Measurements from ENCODE around the gene FAM184A. TPM values are rescaled to one million over a fixed set of nuclear protein-coding genes. Genes with fewer than 3 reads are reported as not detected.
"Not testable (repeated sequence)": the region's sequence is repeated elsewhere in the genome, so short reads cannot be mapped to it uniquely, and the experiment has no call there.

Gene FAM184A
- total RNA-seq, 4 donors from 2014 or later, result 0.20 to 13.1 (median 2.9) TPM

GRCh38 chr6:119125576-119125975 is 47.1 kb upstream of the FAM184A start:
- TF ChIP-seq POLR2AphosphoS5 (IDR thresholded peaks at IDR 0.05) (no peak), POLR2A (IDR thresholded peaks at IDR 0.05) (no peak), EP300 (IDR thresholded peaks at IDR 0.05; ENCODE audit: low read depth) (no peak)
- TF ChIP-seq, protein P1, sequence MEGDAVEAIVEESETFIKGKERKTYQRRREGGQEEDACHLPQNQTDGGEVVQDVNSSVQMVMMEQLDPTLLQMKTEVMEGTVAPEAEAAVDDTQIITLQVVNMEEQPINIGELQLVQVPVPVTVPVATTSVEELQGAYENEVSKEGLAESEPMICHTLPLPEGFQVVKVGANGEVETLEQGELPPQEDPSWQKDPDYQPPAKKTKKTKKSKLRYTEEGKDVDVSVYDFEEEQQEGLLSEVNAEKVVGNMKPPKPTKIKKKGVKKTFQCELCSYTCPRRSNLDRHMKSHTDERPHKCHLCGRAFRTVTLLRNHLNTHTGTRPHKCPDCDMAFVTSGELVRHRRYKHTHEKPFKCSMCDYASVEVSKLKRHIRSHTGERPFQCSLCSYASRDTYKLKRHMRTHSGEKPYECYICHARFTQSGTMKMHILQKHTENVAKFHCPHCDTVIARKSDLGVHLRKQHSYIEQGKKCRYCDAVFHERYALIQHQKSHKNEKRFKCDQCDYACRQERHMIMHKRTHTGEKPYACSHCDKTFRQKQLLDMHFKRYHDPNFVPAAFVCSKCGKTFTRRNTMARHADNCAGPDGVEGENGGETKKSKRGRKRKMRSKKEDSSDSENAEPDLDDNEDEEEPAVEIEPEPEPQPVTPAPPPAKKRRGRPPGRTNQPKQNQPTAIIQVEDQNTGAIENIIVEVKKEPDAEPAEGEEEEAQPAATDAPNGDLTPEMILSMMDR (IDR thresholded peaks at IDR 0.05), result no peak
- 62 to 79% methylated on average over 1 to 2 of the region's 2 CpGs for WGBS, 2 donors (ENCODE audit: low coverage in 1 of 2)
- intact Hi-C loops (cut with DNase I; ENCODE audit: low total_unique reads), result no loop called here

DNA sequence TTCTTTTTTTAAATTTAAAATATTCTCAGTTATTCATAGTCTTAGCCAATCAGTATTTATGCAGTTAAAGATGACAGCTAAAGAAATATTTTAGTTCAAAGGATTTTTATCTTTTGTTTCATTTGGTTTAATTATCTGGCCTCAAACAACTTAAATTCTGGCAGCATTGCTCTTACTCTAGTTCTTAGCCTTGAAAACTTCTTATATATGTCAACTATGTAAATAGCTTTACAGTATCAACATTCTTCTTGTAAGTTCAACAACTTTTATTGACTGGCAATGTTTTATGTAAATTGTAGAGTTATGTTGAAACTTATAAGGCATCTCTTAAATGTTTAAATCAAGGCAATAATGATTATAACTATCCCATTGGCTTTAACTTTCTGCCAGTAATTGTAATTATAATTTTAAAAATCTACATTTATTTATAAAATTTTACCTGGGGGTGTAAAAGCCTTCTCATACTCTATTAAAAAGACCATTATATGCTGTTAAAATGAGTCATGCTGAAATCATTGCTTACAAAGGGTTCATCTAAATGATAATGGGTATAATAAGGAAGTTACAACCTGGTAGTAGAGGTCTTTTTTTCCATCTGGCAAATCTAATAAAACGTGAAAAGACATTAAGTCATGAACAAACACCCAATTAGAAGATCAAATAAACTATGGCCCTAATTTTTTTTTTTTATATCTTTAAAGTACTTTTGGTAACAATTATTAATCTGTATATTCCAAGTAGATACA is 45.8 kb upstream of the FAM184A start:
- no peaks in the 10 kb centered on the region for H3K36me3 ChIP-seq
- no peak for DNase-seq
- intact Hi-C loops (cut with DNase I; ENCODE audit: low total_unique reads), result no loop called here
- H3K27me3 ChIP-seq, result no peaks in the 10 kb centered on the region
- H3K9me3 ChIP-seq, result no peaks in the 10 kb centered on the region
- 23 to 30% methylated on average over 1 of the region's 1 CpG for WGBS, 2 donors (ENCODE audit: low coverage in 1 of 2)
- TF ChIP-seq POLR2AphosphoS5 (IDR thresholded peaks at IDR 0.05) (no peak), POLR2A (IDR thresholded peaks at IDR 0.05) (no peak)
- TF ChIP-seq, protein P1 (IDR thresholded peaks at IDR 0.05), result no peak
- H3K4me3 ChIP-seq, result no peak overlapping the region
- peaks cover 0 to 3% (median under 1%) of the 10 kb centered on the region in 4 donors for H3K4me1 ChIP-seq
- H3K27ac ChIP-seq, result no peak overlapping the region
- in situ Hi-C loops (cut with MboI; ENCODE audit: low pct_ligation_motif_present in 1 of 4, low pct_unique_long_range_greater_than_20kb in 1 of 4, low sequenced_read_pairs in 3 of 4), result no loop called here

More at GRCh38 chr6:119125576-119125975, 47.1 kb upstream of the FAM184A start:
- H3K4me3 ChIP-seq, result no peak overlapping the region
- no peaks in the 10 kb centered on the region for H3K9me3 ChIP-seq
- peaks cover 0 to 16% (median 12%) of the 10 kb centered on the region in 4 donors for H3K4me1 ChIP-seq
- H3K27me3 ChIP-seq, result no peaks in the 10 kb centered on the region
- no peaks in the 10 kb centered on the region for H3K36me3 ChIP-seq
- H3K27ac ChIP-seq, result no peak overlapping the region
- no peak for DNase-seq
- in situ Hi-C loops (cut with MboI; ENCODE audit: low pct_ligation_motif_present in 1 of 4, low pct_unique_long_range_greater_than_20kb in 1 of 4, low sequenced_read_pairs in 3 of 4), result loop anchor here (25.0 kb wide), 2 partner anchors 212 to 612 kb away; partner anchors contain the start of gene MAN1A1 (in 1 of the 4)

GRCh38 chr6:119122336-119122735 is 43.9 kb upstream of the FAM184A start:
- intact Hi-C loops (cut with DNase I; ENCODE audit: low total_unique reads) (no loop called here), in situ Hi-C loops (cut with MboI; ENCODE audit: low pct_ligation_motif_present in 1 of 4, low pct_unique_long_range_greater_than_20kb in 1 of 4, low sequenced_read_pairs in 3 of 4) (no loop called here)
- no peaks in the 10 kb centered on the region for H3K27me3 ChIP-seq
- H3K4me3 ChIP-seq, result no peak overlapping the region
- no peaks in the 10 kb centered on the region for H3K4me1 ChIP-seq
- 13 to 78% methylated on average over 1 to 4 of the region's 4 CpGs for WGBS, 2 donors (ENCODE audit: low coverage in 1 of 2)
- no peak for TF ChIP-seq POLR2AphosphoS5 (IDR thresholded peaks at IDR 0.05)
- H3K27ac ChIP-seq, result no peak overlapping the region
- no peaks in the 10 kb centered on the region for H3K36me3 ChIP-seq
- no peaks in the 10 kb centered on the region for H3K9me3 ChIP-seq
- DNase-seq, result no peak

GRCh38 chr6:119121367-119121766 is 42.9 kb upstream of the FAM184A start:
- no peak overlapping the region for H3K27ac ChIP-seq
- in situ Hi-C loops (cut with MboI; ENCODE audit: low pct_ligation_motif_present in 1 of 4, low pct_unique_long_range_greater_than_20kb in 1 of 4, low sequenced_read_pairs in 3 of 4), result no loop called here
- no peaks in the 10 kb centered on the region for H3K4me1 ChIP-seq
- intact Hi-C loops (cut with DNase I; ENCODE audit: low total_unique reads), result no loop called here
- H3K36me3 ChIP-seq, result no peaks in the 10 kb centered on the region
- no peaks in the 10 kb centered on the region for H3K27me3 ChIP-seq
- no peak overlapping the region for H3K4me3 ChIP-seq
- TF ChIP-seq EP300 (IDR thresholded peaks at IDR 0.05; ENCODE audit: low read depth), result no peak
- 85 to 92% methylated on average over 4 of the region's 4 CpGs for WGBS, 2 donors (ENCODE audit: low coverage in 1 of 2)
- no peak for DNase-seq
- no peaks in the 10 kb centered on the region for H3K9me3 ChIP-seq

DNA sequence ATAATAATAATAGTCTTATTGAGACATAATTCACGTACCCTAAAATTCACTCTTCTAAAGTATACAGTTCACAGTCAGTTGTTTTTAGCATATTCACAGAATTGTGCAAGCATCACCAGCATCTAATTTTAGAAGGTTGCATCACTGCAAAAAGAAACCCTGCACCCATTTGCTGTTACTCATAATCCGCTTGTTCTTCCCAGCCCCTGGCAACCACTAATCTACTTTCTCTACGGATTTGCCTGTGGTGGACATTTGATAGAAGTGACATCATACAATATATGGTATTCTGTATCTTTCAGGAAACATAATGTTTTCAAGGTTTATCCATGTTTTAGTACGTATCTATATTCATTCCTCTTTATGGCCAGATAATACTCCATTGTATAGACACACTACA is 41.5 kb upstream of the FAM184A start:
- H3K36me3 ChIP-seq, result no peaks in the 10 kb centered on the region
- no peak overlapping the region for H3K27ac ChIP-seq
- H3K9me3 ChIP-seq, result no peaks in the 10 kb centered on the region
- no peak for DNase-seq
- no peaks in the 10 kb centered on the region for H3K27me3 ChIP-seq
- 69 to 77% methylated on average over 4 of the region's 4 CpGs for WGBS, 2 donors (ENCODE audit: low coverage in 1 of 2)
- intact Hi-C loops (cut with DNase I; ENCODE audit: low total_unique reads), result no loop called here
- TF ChIP-seq EP300 (IDR thresholded peaks at IDR 0.05; ENCODE audit: low read depth), result no peak
- TF ChIP-seq POLR2A (IDR thresholded peaks at IDR 0.05), result no peak
- TF ChIP-seq POLR2AphosphoS5 (IDR thresholded peaks at IDR 0.05), result no peak
- TF ChIP-seq, protein P1 (IDR thresholded peaks at IDR 0.05), result no peak
- H3K4me3 ChIP-seq, result no peak overlapping the region
- H3K4me1 ChIP-seq, result no peaks in the 10 kb centered on the region
- in situ Hi-C loops (cut with MboI; ENCODE audit: low pct_ligation_motif_present in 1 of 4, low pct_unique_long_range_greater_than_20kb in 1 of 4, low sequenced_read_pairs in 3 of 4), result loop anchor here in 3 of 4 donors (10.0 kb wide), 1 partner anchor 155 kb away; no protein-coding TSS in a partner anchor

DNA sequence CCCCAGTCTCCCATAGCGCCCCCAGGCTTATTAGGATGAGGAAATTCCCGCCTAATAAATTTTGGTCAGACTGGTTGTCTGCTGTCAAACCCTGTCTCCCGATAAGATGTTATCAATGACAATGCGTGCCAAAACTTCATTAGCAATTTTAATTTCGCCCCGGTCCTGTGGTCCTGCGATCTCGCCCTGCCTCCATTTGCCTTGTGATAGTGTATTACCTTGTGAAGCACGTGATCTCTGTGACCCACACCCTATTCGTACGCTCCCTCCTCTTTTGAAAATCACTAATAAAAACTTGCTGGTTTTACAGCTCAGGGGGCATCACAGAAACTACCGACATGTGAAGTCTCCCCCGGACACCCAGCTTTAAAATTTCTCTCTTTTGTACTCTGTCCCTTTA is 40.6 kb upstream of the FAM184A start:
- H3K27ac ChIP-seq; intact Hi-C loops (cut with DNase I; ENCODE audit: low total_unique reads): not testable (repeated sequence)
- in situ Hi-C loops (cut with MboI; ENCODE audit: low pct_ligation_motif_present in 1 of 4, low pct_unique_long_range_greater_than_20kb in 1 of 4, low sequenced_read_pairs in 3 of 4), result loop anchor here in 3 of 4 donors (10.0 kb wide), 1 partner anchor 154 kb away; no protein-coding TSS in a partner anchor

More for the DNA sequence above, 40.6 kb upstream of the FAM184A start:
- H3K4me1 ChIP-seq, DNase-seq, H3K36me3 ChIP-seq, H3K9me3 ChIP-seq, H3K4me3 ChIP-seq, H3K27me3 ChIP-seq: not testable (repeated sequence)
- WGBS, 2 donors (ENCODE audit: low coverage in 1 of 2), result 61 to 78% methylated on average over 7 to 13 of the region's 13 CpGs
